Subcutaneous adipose tissue (tissue), 4 donors: ENCODE results near the gene TTLL6. TPM values are rescaled to one million over a fixed set of nuclear protein-coding genes. Genes with fewer than 3 reads are reported as not detected.

ENCODE experiments used
- CTCF ChIP-seq: fragments of 450-650 bp; IDR thresholded peaks from one replicate; pipeline ENCODE4 v1.5.1; 2016; ENCODE audit warnings: low read depth, mild to moderate bottlenecking, control low read depth, antibody characterized with exemption, moderate library complexity
- total RNA-seq, 4 donors: library from RNA; depleted of rRNA; stranded (reverse); fragments of >200 nt; gene quantifications; one replicate each; pipeline ENCODE4 v1.1.0, GENCODE V29; 2016

TTLL6 gene
- total RNA-seq, 4 donors from 2014 or later = 0.66 to 0.75 TPM; not detected in 2

DNA sequence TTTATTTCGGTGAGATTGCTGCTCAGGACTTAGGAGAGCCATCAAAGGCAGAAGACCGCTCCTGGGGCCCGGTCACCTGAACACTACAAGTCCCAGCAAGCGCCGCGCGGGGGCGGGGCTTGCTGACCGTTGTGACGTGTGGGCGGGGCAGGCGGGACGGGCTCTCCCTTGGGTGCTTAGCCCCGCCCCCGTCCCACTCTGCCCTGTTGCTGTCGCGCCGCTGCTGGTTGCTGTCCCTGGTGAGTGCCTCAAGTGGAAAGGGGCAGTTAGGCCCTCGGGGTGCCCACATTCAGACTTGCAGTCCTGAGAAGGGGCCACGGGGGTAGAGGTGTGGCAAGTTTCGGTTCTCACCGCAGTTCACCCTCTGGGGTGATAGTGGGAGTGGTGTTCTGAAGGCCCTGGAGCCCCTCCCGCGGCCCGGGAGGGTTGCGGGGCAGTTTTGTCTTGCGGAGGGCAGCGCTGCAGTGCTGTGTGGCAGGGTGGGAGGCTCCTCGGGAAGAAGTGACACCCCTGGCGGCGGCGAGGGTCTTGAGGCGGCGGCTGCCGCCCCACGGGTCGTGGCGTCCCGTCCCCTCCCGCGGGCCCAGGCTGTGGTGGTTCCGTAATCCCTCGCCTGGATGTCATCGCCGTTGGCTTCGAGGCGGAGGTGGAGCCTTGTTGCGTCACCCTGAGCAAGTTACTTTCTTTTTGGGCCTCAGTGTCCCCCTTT is 14.0 kb upstream of the TTLL6 start, which contains the start of gene CALCOCO2:
CALCOCO2 (plus strand) TSS at position 196 of the 709 bp plus-strand sequence. CDS start 10,673 bp downstream, outside the sequence.
- no peak for TF ChIP-seq CTCF

DNA sequence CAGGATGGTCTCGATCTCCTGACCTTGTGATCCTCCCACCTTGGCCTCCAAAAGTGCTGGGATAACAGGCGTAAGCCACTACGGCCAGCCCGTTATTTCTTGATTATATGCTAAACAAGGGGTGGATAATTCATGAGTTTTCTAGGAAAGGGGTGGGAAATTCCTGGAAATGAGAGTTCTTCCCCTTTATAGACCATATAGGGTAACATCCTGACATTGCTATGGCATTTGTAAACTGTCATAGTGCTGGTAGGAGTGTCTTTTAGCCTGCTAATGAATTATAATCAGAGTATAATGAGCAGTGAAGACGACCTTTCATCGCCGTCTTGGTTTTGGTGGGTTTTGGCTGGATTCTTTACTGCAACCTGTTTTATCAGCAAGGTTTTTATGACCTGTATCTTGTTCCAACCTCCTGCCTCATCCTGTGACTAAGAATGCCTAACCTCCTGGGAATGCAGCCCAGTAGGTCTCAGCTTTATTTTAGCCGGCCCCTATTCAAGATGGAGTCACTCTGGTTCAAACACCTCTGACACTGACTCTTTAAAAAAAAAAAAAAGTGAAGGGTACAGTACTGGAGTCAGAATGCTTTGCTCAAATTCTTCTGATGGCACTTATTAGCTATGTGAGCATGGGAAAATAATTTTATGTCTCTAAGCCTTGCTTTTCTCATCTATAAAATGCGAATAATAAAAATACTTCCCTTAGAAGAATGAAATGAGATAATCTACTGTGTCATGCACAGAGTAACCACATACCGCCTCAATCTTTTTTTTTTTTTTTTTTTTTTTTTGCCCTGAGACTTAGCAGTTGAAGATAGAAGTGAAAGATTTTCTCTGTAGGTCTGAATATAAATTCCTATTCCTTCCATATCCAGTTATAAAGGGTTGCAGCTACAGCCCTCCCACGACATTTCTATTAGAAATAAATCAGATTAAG is 8.7 kb upstream of the TTLL6 start:
- TF ChIP-seq CTCF = no peak

DNA sequence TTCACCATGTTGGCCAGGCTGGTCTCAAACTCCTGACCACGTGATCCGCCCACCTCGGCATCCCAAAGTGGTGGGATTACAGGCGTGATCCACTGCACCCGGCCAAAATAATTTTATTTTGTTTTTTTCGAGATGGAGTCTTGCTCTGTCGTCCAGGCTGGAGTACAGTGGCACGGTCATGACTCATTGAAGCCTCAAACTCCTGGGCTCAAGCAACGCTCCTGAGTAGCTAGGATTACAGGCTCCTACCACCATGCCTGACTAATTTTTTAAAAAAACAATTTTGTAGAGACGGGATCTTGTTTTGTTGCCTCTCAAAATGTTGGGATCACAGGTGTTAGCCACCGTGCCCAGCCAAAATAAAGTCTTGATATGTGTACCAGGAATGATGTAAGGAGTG is 2.4 kb upstream of the TTLL6 start:
- TF ChIP-seq CTCF = no peak

DNA sequence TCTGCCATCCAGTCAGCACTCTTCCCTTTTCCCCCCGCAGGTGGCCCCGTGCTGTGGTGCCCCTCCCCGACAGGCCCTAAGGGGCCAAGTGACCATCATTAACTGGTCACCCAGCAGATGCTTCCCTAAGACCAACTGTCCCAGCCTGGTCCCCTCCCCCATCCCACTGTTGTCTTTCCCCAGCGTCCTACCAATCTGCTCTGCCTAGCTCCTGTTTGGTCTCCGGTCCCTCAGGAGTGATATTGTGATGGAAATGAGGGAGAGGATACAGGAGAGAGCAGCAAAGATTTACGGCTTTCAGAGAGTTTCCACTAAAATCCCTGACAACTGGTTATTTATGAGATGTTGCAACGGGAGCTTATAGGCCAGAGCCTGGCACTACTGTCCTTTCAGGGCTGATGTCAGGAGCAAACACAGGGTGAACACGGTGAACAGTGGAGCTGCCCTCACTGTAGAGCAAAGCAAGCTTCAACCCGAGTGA is 1.4 kb upstream of the TTLL6 start:
- TF ChIP-seq CTCF = no peak

GRCh38 chr17:48816438-48816773 is 623 bp downstream of the TTLL6 start:
- no peak for TF ChIP-seq CTCF

- no peak for TF ChIP-seq CTCF
Observed at GRCh38 chr17:48815311-48815710, 1.7 kb downstream of the TTLL6 start.

GRCh38 chr17:48814504-48814903 is 2.5 kb downstream of the TTLL6 start:
- no peak for TF ChIP-seq CTCF
